Measurements from ENCODE around the gene SDR9C7.

SDR9C7 gene

GRCh38 chr12:56878010-56878339 is 56.2 kb downstream of the SDR9C7 start:
- CTCF ChIA-PET: no interaction called here
- POLR2A ChIA-PET: no interaction called here
- H3K4me3 ChIP-seq (ENCODE audit: low read depth, low read length): no peak overlapping the region
- H3K4me1 ChIP-seq (ENCODE audit: control insufficient read depth, insufficient read depth, low read length): no peaks in the 10 kb centered on the region
- no peak for TF ChIP-seq ZNF677 (tag by site-specific recombination; IDR thresholded peaks at IDR 0.05)
- no peak for TF ChIP-seq ZNF658 (tag by site-specific recombination; IDR thresholded peaks at IDR 0.05)
- no peak for TF ChIP-seq ZNF670 (tag by site-specific recombination; IDR thresholded peaks at IDR 0.05; ENCODE audit: low read depth)
- no peak for TF ChIP-seq ZNF501 (tag by site-specific recombination; IDR thresholded peaks at IDR 0.05)
- TF ChIP-seq ZNF214 (tag by site-specific recombination; IDR thresholded peaks at IDR 0.05; ENCODE audit: borderline replicate concordance): no peak
- TF ChIP-seq, protein P1, sequence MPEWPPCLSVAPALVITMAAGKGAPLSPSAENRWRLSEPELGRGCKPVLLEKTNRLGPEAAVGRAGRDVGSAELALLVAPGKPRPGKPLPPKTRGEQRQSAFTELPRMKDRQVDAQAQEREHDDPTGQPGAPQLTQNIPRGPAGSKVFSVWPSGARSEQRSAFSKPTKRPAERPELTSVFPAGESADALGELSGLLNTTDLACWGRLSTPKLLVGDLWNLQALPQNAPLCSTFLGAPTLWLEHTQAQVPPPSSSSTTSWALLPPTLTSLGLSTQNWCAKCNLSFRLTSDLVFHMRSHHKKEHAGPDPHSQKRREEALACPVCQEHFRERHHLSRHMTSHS (tag by site-specific recombination; IDR thresholded peaks at IDR 0.05): no peak
- no peak for TF ChIP-seq TSHZ1 (tag by site-specific recombination; IDR thresholded peaks at IDR 0.05; ENCODE audit: borderline replicate concordance)
- TF ChIP-seq MEIS1 (CRISPR knock-in tag; IDR thresholded peaks at IDR 0.05; ENCODE audit: borderline replicate concordance): no peak
- no peak for TF ChIP-seq ZNF548 (tag by site-specific recombination; IDR thresholded peaks at IDR 0.05)
- no peak for TF ChIP-seq ZNF692 (tag by site-specific recombination; IDR thresholded peaks at IDR 0.05)
- TF ChIP-seq PRDM6 (tag by site-specific recombination; IDR thresholded peaks at IDR 0.05): no peak
- TF ChIP-seq ZNF184 (tag by site-specific recombination; IDR thresholded peaks at IDR 0.05): no peak
- TF ChIP-seq ZNF211 (tag by site-specific recombination; IDR thresholded peaks at IDR 0.05; ENCODE audit: low read depth): no peak
- TF ChIP-seq IKZF3 (tag by site-specific recombination; IDR thresholded peaks at IDR 0.05): no peak
- TF ChIP-seq ZNF549 (tag by site-specific recombination; IDR thresholded peaks at IDR 0.05): no peak
- no peak for TF ChIP-seq ZNF311 (tag by site-specific recombination; IDR thresholded peaks at IDR 0.05; ENCODE audit: borderline replicate concordance)
- H3K9me3 ChIP-seq (ENCODE audit: control insufficient read depth, insufficient read depth, low read depth, low read length): no peaks in the 10 kb centered on the region
- no peak overlapping the region for H3K27ac ChIP-seq (ENCODE audit: extremely low read depth, low read depth, low read length)
- H3K36me3 ChIP-seq (ENCODE audit: control insufficient read depth in 2 of 2, insufficient read depth in 1 of 2, low read length in 2 of 2): no peaks in the 10 kb centered on the region

DNA sequence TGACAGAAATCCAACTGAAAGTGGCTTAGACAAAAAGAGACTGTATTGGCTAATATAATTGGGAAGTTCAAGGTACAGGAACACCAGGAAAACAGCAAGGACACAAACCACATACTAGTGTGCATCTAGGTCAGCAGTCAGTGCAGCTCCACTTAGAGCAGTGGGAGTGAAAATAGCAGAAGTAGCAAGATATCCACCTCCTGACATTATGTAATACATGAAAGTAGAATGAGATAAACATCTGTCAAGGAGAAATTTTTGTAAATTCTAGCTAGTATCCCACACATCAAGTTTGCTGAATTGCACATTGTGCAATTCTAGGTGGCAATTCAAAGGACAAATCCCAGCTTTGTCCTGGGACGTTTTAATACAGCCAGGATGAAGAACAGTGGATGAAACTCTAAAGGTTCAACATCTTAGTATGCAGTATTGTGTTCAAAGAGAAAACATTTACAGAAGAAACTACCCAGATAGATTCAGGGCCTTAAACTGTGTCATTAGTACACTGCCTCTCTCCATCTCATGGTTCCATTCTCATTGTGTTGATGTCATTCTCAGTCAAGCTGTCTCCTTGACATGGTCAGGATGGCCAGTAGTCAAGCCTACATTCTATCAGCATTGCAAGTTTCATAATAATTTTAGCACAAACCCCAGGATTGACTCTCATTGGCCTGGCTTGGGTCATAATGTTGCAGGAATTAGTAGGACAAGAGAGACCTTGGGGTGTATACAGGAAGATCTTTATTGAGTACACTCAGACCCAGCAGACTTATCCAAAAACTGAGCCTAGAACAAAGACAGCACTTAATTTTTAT is 56.8 kb downstream of the SDR9C7 start:
- Histone ChIP-seq H3K36me3 (ENCODE audit: control insufficient read depth in 2 of 2, insufficient read depth in 1 of 2, low read length in 2 of 2) (no peaks in the 10 kb centered on the region), H3K4me1 (ENCODE audit: control insufficient read depth, insufficient read depth, low read length) (no peaks in the 10 kb centered on the region), H3K9me3 (ENCODE audit: control insufficient read depth, insufficient read depth, low read depth, low read length) (no peaks in the 10 kb centered on the region), H3K4me3 (ENCODE audit: low read depth, low read length) (no peak overlapping the region), H3K27ac (ENCODE audit: extremely low read depth, low read depth, low read length) (no peak overlapping the region)
- TF ChIP-seq ZNF501 (tag by site-specific recombination; IDR thresholded peaks at IDR 0.05): no peak
- TF ChIP-seq, protein P2, sequence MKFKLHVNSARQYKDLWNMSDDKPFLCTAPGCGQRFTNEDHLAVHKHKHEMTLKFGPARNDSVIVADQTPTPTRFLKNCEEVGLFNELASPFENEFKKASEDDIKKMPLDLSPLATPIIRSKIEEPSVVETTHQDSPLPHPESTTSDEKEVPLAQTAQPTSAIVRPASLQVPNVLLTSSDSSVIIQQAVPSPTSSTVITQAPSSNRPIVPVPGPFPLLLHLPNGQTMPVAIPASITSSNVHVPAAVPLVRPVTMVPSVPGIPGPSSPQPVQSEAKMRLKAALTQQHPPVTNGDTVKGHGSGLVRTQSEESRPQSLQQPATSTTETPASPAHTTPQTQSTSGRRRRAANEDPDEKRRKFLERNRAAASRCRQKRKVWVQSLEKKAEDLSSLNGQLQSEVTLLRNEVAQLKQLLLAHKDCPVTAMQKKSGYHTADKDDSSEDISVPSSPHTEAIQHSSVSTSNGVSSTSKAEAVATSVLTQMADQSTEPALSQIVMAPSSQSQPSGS (tag by site-specific recombination; IDR thresholded peaks at IDR 0.05; ENCODE audit: low read depth): no peak
- no peak for TF ChIP-seq GFI1B (tag by site-specific recombination; IDR thresholded peaks at IDR 0.05)
- CTCF ChIA-PET: interaction anchor here (0.6 kb wide), 1 partner anchor 38 kb away, joined by 3 read pairs; no protein-coding TSS in a partner anchor
- POLR2A ChIA-PET: no interaction called here
